Thoracic aorta (tissue), 2 donors: ENCODE data around the gene PLXNA2. TPM values are rescaled to one million over a fixed set of nuclear protein-coding genes. Genes with fewer than 3 reads are reported as not detected.
A peak's percentile ranks its signal among the peaks of the same experiment; 100 is the strongest.

ENCODE experiments used
- ATAC-seq: fragments of 150-250 bp; one replicate; pipeline ENCODE4 v1.8.0; 2017; ENCODE audit warnings: low read depth; ENCODE audit not compliant: insufficient number of reproducible peaks, low FRiP score
- DNase-seq: peaks from one replicate; pipeline ENCODE4 v3.0.0-alpha.2; 2020; ENCODE audit warnings: low spot score
- H3K27ac ChIP-seq, 2 donors: fragments of 200-600 bp; sonication (generic); 1 replicate in 1 of 2; 2 replicates in 1 of 2; pipeline ENCODE4 v1.5.1; 2016; ENCODE audit warnings: mild to moderate bottlenecking in 2 of 2, moderate library complexity in 2 of 2
- H3K27me3 ChIP-seq: fragments of 200-600 bp; sonication (generic); replicated peaks from 2 replicates; pipeline ENCODE4 v1.6.0; 2016; ENCODE audit warnings: mild to moderate bottlenecking; ENCODE audit not compliant: insufficient read depth
- H3K36me3 ChIP-seq: fragments of 200-600 bp; sonication (generic); one replicate; pipeline ENCODE4 v1.5.1; 2016
- H3K4me1 ChIP-seq, 2 donors: fragments of 200-600 bp; sonication (generic); 1 replicate in 1 of 2; 2 replicates in 1 of 2; pipeline versions ENCODE4 v1.5.1 to v1.6.0; 2016; ENCODE audit warnings: low read depth in 2 of 2, mild to moderate bottlenecking in 1 of 2; ENCODE audit not compliant: control insufficient read depth in 1 of 2
- H3K4me3 ChIP-seq: fragments of 200-600 bp; sonication (generic); 2 replicates; pipeline ENCODE4 v1.5.1; 2016; ENCODE audit warnings: mild to moderate bottlenecking
- H3K9me3 ChIP-seq: fragments of 200-600 bp; sonication (generic); 2 replicates; pipeline ENCODE4 v1.5.1; 2016
- CTCF ChIP-seq: fragments of 200-600 bp; sonication (generic); IDR thresholded peaks from one replicate; pipeline ENCODE4 v1.5.1; 2019; ENCODE audit warnings: antibody characterized with exemption
- total RNA-seq, 2 donors: library from RNA; depleted of rRNA; stranded (reverse); fragments of >200 nt; gene quantifications; one replicate each; pipeline versions ENCODE4 v1.1.0 to v1.2.3, GENCODE V29; 2016

PLXNA2 gene
- total RNA-seq, 2 donors from 2014 or later: 30.2 to 62.2 TPM

DNA sequence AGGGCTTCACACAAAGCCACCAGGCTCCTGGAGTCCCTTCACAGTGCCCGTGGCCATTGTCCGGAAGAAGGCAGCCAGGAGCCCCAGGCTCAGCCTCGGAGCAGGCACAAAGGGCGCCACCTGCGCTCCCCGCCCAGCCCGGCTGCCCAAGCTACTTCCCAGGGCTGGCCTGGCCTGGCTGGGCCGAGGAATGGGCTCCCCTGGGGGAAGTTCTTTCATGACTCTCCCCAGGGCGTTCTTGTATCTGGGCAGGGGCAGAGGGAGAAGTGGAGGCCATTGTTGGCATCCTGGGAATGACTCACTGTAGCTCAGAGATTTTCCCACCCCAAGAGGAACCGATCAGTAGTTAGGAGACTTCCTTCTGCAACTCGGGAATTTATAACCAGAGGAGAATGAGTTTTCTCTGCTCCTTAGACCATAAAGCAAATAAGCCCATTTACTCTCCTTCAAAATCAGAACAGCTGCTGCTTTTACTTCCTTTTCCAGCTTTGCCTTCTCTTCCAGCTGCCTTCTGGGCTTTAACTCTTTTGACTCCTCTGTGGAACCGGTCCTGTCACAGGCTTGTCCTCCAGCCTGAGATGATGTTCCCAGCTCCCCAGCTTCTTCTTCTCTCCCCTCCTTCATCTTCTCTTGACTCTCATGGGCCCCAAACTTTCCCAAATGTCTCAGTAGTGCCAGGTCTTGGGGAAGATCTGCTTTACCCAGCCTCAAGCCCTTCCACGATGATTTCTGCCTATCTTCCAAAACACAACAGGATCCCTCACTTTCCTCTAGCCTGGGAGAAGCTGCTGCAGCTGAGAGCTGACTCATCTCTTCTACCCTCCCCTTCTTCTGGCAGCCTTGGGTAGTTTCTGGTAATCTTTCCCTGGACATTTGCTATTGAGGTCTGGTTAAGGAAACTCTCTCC, 214.6 kb downstream of the PLXNA2 start:
- H3K4me1 ChIP-seq: peaks cover 20 to 38% of the 10 kb centered on the region in 2 donors
- DNase-seq (no peak), ATAC-seq (peak; percentile 76)
- no peak for TF ChIP-seq CTCF
- H3K9me3 ChIP-seq: no peaks in the 10 kb centered on the region
- H3K36me3 ChIP-seq: peaks cover 40% of the 10 kb centered on the region
- peak overlapping the region; percentile 28 for H3K4me3 ChIP-seq
- no peaks in the 10 kb centered on the region for H3K27me3 ChIP-seq
- H3K27ac ChIP-seq: peak overlapping the region; percentile 70 to 79

- peaks cover 34% of the 10 kb centered on the region for H3K36me3 ChIP-seq
- no peaks in the 10 kb centered on the region for H3K27me3 ChIP-seq
Observed at GRCh38 chr1:208028526-208028925, 215.7 kb downstream of the PLXNA2 start.

DNA sequence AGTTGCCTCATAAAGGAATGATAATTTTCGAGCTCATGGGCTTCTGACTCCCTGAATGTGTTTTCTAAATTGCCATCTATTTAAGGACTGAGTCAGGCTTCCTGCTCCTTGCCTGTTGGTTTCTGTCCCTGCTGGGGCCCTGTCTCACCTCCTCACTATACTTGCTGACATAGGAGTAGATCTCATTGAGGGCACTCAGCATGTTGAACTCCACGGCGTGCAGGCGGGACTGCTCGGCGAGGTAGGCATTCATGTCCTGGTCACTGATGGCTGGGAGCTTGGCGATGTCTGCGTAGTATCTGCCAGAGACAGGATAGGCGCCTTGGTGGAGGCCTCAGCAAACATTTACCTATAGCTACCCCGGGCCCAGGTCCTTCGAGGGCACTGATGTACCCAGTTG, 216.3 kb downstream of the PLXNA2 start:
- Histone ChIP-seq H3K27ac (no peak overlapping the region), H3K4me3 (no peak overlapping the region), H3K36me3 (peaks cover 28% of the 10 kb centered on the region), H3K27me3 (no peaks in the 10 kb centered on the region), H3K4me1 (peaks cover 20 to 42% of the 10 kb centered on the region in 2 donors), H3K9me3 (no peaks in the 10 kb centered on the region)
- TF ChIP-seq CTCF: no peak
- ATAC-seq: no peak
- no peak for DNase-seq

More at GRCh38 chr1:208028526-208028925, 215.7 kb downstream of the PLXNA2 start:
- peaks cover 20 to 42% of the 10 kb centered on the region in 2 donors for H3K4me1 ChIP-seq
- H3K27ac ChIP-seq: no peak overlapping the region
- DNase-seq (no peak), ATAC-seq (no peak)
- TF ChIP-seq CTCF: no peak
- H3K4me3 ChIP-seq: no peak overlapping the region
- no peaks in the 10 kb centered on the region for H3K9me3 ChIP-seq

DNA sequence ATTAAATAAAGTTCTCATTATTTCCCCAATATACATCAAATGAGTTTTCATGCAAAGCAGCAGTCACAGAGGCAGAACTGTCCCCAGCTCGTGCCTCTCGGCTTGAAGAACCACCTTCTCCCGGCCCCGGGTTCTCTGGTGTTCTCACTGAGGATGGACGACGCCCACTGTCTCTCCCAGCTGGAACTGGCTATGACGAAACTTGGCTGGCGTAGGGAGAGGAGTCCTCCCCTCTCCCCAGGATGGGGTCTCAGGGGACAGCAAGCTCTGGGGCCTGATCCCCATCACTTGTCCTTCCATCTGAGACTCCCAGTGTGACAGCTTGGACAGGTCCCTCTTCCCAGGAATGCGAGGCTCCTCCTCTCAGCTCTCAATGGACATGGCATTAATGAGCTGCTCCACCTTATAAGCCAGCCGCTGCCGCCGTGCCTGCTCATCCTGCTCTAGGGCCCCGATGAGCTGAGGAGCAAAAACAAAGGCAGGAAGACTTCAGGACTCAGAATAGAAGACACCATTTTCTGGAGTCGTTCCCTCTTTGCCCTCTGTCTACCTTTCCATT, 217.2 kb downstream of the PLXNA2 start:
- Histone ChIP-seq H3K27ac (no peak overlapping the region), H3K36me3 (peaks cover 20% of the 10 kb centered on the region), H3K27me3 (no peaks in the 10 kb centered on the region), H3K4me3 (no peak overlapping the region), H3K9me3 (no peaks in the 10 kb centered on the region), H3K4me1 (peaks cover 23 to 48% of the 10 kb centered on the region in 2 donors)
- ATAC-seq: no peak
- DNase-seq: no peak
- TF ChIP-seq CTCF: no peak

- Histone ChIP-seq H3K4me3 (no peak overlapping the region), H3K4me1 (peaks cover 11 to 34% of the 10 kb centered on the region in 2 donors), H3K27me3 (no peaks in the 10 kb centered on the region), H3K27ac (peak overlapping the region; percentile 11 to 17), H3K36me3 (peaks cover 19% of the 10 kb centered on the region), H3K9me3 (no peaks in the 10 kb centered on the region)
- DNase-seq: no peak
- no peak for ATAC-seq
- no peak for TF ChIP-seq CTCF
Observed at GRCh38 chr1:208025031-208025430, 219.2 kb downstream of the PLXNA2 start.
